Measurements from ENCODE around the gene BNC1.
"Not testable (repeated sequence)": the region's sequence is repeated elsewhere in the genome, so short reads cannot be mapped to it uniquely, and the experiment has no call there.

The BNC1 gene

GRCh38 chr15:83250781-83251180 lies 33.7 kb downstream of the BNC1 start:
- DNase-seq (ENCODE audit: low spot score) (no peak), FAIRE-seq (no peak)

GRCh38 chr15:83249030-83249343 lies 35.5 kb downstream of the BNC1 start:
- FAIRE-seq = no peak

GRCh38 chr15:83248151-83249029 lies 36.1 kb downstream of the BNC1 start:
- peak; percentile 48 for DNase-seq (ENCODE audit: low spot score)
- FAIRE-seq = no peak

More at GRCh38 chr15:83249030-83249343, 35.5 kb downstream of the BNC1 start:
- DNase-seq (ENCODE audit: low spot score) = no peak

GRCh38 chr15:83243634-83244033 lies 40.8 kb downstream of the BNC1 start:
- no peak for FAIRE-seq
- DNase-seq (ENCODE audit: low spot score) = no peak

GRCh38 chr15:83230242-83230641 lies 54.2 kb downstream of the BNC1 start:
- no peak for FAIRE-seq

GRCh38 chr15:83225449-83225848 lies 59.0 kb downstream of the BNC1 start:
- DNase-seq (ENCODE audit: low spot score) (no peak), FAIRE-seq (no peak)

More at GRCh38 chr15:83230242-83230641, 54.2 kb downstream of the BNC1 start:
- no peak for DNase-seq (ENCODE audit: low spot score)

GRCh38 chr15:83221781-83222180 lies 62.7 kb downstream of the BNC1 start:
- not testable (repeated sequence) for DNase-seq (ENCODE audit: low spot score); FAIRE-seq

GRCh38 chr15:83219026-83219425 lies 65.4 kb downstream of the BNC1 start:
- DNase-seq (ENCODE audit: low spot score) (no peak), FAIRE-seq (no peak)

GRCh38 chr15:83215306-83215705 lies 69.2 kb downstream of the BNC1 start:
- no peak for DNase-seq (ENCODE audit: low spot score)
- no peak for FAIRE-seq

GRCh38 chr15:83210619-83211018 lies 73.8 kb downstream of the BNC1 start:
- FAIRE-seq (no peak), DNase-seq (ENCODE audit: low spot score) (peak; percentile 13)

- DNase-seq (ENCODE audit: low spot score) = no peak
- peak; percentile 17 for FAIRE-seq
These were observed 75.1 kb downstream of the BNC1 start for GRCh38 chr15:83209333-83209732.

- DNase-seq (ENCODE audit: low spot score) (no peak), FAIRE-seq (no peak)
These were observed 76.2 kb downstream of the BNC1 start for GRCh38 chr15:83208367-83208661.

- DNase-seq (ENCODE audit: low spot score) = peak; percentile 79
- no peak for FAIRE-seq
These were observed 76.7 kb downstream of the BNC1 start, which contains the start of gene HDGFL3 for GRCh38 chr15:83207660-83208366. TSS of gene HDGFL3 (minus strand) at chr15:83207823. CDS start at chr15:83207414, 409 bp downstream.

GRCh38 chr15:83207009-83207659 lies 77.3 kb downstream of the BNC1 start:
- DNase-seq (ENCODE audit: low spot score) = peak; percentile 56
- FAIRE-seq = no peak

- DNase-seq (ENCODE audit: low spot score) (no peak), FAIRE-seq (no peak)
These were observed 77.9 kb downstream of the BNC1 start for GRCh38 chr15:83206526-83207008.

Measured in urothelium cell line (cell line).